NCI-H524 treated with DMSO at 0.1 percent for 48 hours (cell line): ENCODE measurements around the gene SLC7A9.
"Not testable (repeated sequence)": the region's sequence is repeated elsewhere in the genome, so short reads cannot be mapped to it uniquely, and the experiment has no call there.

Experiments
- DNase-seq: peaks from one replicate; lab custom pipeline; 2025; lab: John Stamatoyannopoulos, UW

SLC7A9 gene

GRCh38 chr19:32864318-32865007 lies 5.1 kb downstream of the SLC7A9 start:
- no peak for DNase-seq

DNA sequence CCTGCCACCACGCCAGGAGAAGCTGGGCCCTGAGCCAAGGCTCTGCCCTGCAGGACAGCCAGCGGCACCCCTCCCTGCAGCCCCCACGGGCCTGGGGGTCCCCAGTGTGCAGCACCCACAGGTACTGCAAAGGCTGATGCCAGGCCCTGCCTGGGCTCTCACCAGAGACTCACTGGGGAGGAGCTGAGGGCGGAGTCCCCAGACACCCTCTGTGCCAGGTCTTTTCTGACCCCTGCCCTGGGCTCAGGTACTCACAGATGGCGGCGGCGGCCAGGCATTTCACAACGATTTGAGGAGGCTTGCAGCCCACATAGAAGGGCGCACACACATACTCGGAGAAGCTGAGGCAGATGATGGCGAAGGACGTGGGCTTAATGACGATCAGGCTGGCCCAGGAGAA lies 5.7 kb downstream of the SLC7A9 start:
- no peak for DNase-seq

DNA sequence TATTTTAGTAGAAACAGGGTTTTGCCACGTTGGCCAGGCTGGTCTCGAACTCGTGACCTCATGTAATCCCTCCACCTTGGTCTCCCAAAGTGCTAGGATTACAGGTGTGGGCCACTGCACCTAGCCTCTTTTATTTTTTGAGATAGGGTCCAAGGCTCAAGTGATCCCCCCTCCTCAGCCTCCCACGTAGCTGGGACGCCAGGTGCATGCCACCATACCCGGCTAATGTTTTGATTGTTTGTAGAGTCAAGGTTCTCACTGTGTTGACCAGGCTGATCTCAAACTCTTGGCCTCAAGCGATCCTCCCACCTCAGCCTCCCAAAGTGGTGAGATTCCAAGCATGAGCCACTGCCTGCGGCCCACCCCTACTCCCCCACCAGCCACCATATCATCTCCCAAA lies 6.3 kb downstream of the SLC7A9 start:
- DNase-seq: no peak

DNA sequence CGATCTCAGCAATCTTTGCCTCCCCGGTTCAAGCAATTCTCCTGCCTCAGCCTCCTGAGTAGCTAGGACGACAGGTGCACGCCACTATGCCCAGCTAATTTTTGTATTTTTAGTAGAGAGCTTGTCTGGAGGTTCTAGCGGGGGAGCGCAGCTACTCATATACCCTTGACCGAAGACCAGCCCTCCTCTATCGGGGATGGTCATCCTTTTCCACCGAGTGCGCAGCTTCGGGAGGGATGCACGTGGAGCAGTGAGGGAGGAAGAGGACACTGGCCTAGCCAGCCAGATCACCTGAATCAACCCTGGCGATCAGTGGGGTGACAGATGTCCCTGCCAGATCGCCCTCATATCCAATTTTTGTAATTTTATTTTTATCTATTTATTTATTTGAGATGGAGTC lies 6.8 kb downstream of the SLC7A9 start:
- no peak for DNase-seq

- no peak for DNase-seq
These were observed 7.4 kb downstream of the SLC7A9 start for GRCh38 chr19:32862173-32862572.

GRCh38 chr19:32861596-32861995 lies 8.0 kb downstream of the SLC7A9 start:
- no peak for DNase-seq

DNA sequence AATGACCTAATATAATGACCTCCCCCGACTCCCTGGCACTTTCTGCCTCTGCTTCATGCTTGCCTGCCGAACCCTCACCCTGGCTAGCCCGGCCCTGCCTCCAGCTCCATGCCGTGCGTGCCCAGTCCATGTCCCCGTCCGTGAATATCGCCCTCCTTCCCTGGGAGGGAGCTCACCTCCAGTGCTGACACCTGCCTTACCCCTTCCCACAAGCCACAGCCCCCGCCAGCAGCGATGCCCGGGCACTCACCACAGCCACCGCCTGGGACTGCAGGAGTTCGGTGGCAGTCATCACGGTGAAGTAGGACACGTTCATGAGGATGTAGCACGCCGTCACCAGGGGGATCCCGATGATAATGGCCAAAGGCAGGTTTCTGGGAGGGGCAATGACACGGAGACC lies 10.0 kb downstream of the SLC7A9 start:
- DNase-seq: no peak

GRCh38 chr19:32858559-32858958 lies 11.0 kb downstream of the SLC7A9 start:
- no peak for DNase-seq

DNA sequence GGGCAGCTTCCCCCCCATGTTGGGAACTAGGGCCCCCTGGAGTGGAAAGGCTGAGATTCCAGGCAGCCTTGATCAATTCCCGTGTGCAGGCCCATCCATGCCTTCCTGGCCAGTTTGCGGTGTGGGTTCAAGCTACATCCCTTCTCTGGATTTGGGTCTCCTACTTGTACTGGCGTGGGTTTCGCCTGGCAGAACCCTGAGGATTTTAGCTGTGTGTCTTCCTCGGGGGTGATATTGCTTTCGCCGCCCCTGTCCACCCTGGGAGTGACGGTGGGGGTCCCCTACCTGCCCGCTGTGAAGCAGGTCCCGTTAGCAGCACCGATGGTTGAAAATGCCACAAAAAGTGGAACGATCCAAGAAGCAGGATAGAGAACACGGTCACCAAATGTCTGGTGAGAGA lies 11.4 kb downstream of the SLC7A9 start:
- no peak for DNase-seq

DNA sequence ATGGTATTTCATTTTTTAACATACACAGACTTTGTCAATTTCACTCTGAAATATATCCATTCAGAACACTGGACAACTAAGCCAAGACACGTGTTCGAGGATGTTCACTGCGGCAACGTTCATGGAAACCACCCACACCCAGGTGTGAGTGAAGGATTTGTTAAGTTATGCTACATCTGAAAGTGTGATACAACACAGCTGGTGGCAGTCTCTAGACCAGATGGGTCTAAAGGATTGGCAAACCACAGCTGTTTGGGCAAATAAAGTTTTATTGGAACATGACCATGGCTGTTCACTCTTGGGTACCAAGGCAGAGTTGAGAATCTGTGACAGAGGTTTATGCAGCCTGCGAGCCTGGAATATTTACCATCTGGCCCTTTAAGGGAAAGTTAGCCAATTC lies 12.0 kb downstream of the SLC7A9 start:
- DNase-seq: no peak

DNA sequence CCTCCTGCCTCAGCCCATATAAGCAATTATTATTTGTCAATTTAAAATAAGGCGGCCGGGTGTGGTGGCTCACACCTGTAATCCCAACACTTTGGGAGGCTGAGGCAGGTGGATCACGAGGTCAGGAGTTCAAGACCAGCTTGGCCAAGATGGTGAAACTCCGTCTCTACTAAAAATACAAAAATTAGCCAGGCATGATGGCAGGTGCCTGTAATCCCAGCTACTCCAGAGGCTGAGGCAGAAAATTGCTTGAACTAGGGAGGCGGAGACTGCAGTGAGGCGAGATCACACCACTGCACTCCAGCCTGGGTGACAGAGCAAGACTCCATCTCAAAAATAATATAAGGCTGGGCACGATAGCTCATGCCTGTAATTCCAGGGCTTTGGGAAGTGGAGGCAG lies 12.7 kb downstream of the SLC7A9 start:
- DNase-seq: not testable (repeated sequence)

DNA sequence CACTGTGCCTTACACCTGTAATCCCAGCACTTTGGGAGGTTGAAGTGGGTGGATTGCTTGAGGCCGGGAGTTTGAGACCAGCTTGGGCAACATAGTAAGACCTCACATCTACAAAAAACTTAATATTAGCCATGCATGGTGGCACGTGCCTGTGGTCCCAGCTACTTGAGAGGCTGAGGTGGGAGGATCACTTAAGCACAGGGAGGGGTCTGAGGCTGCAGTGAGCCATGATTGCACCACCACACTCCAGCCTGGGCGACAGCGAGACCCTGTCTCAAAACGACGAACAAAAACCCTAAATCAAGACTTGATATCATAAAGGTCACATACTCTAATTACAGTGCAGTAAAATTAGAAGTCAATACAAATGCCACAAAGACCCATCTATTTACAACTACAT lies 17.4 kb downstream of the SLC7A9 start:
- DNase-seq: no peak

GRCh38 chr19:32848035-32848434 lies 21.5 kb downstream of the SLC7A9 start:
- not testable (repeated sequence) for DNase-seq

GRCh38 chr19:32843716-32844245 lies 25.8 kb downstream of the SLC7A9 start:
- no peak for DNase-seq

- DNase-seq: no peak
These were observed 27.5 kb downstream of the SLC7A9 start for GRCh38 chr19:32842061-32842460.

DNA sequence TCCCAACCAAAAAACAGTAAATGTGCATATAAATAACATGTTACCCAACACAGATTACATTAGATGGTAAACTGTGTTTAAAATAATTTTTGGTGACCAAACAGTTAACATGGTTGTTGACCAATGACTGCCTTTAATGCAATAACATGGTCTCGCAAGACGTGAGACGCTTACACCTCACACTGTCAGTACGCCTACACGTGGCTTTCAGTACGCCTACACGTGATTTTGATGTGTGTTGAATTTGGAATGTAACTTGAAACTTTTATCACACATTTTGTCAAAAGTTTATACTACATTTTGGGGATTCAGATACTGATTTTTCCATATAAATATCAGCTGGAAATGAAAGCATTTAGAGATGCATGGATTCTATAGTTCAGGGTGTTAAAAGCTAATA lies 32.0 kb downstream of the SLC7A9 start:
- DNase-seq: no peak

- DNase-seq: not testable (repeated sequence)
These were observed 36.2 kb downstream of the SLC7A9 start for GRCh38 chr19:32833388-32833787.

DNA sequence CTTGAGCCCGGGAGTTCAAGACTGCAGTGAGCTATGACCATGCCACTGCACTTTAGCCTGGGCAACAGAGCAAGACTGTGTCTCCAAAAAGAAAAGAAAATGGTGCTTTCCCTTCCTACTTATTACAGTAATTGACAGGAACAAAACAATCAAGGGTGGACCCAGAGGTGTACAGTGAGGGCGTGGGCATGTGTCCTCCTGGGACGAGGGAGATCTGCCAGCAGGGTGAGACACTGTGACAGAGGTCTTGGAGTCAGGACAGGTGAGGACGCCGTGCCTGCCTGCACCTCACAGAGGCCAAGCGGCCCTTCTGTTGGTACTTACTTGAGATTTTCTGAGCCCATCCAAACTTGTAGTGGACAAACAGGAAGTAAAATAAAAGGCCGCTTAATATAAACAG lies 36.7 kb downstream of the SLC7A9 start:
- not testable (repeated sequence) for DNase-seq

- not testable (repeated sequence) for DNase-seq
These were observed 37.5 kb downstream of the SLC7A9 start for GRCh38 chr19:32832094-32832493.

DNA sequence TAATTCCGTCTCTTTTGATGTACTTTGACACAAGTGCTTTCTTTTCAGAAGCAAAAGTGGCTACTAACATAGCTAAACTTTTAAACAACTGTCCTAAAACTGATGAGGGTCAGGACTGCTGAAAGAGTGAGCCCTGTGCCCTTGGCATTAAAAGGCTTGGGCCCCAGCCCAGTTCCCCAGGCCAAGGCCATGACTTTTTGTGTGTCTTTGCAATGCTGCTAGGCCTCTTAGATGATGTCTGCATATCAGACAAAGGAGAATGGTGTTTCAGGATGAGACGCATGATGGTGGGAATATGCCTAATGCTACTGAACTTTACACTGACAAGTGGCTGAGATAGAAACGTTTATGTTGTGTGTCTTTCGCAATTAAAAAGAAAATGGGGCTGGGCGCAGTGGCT lies 38.0 kb downstream of the SLC7A9 start:
- no peak for DNase-seq

- DNase-seq: no peak
These were observed 39.1 kb downstream of the SLC7A9 start for GRCh38 chr19:32830231-32831014.

DNA sequence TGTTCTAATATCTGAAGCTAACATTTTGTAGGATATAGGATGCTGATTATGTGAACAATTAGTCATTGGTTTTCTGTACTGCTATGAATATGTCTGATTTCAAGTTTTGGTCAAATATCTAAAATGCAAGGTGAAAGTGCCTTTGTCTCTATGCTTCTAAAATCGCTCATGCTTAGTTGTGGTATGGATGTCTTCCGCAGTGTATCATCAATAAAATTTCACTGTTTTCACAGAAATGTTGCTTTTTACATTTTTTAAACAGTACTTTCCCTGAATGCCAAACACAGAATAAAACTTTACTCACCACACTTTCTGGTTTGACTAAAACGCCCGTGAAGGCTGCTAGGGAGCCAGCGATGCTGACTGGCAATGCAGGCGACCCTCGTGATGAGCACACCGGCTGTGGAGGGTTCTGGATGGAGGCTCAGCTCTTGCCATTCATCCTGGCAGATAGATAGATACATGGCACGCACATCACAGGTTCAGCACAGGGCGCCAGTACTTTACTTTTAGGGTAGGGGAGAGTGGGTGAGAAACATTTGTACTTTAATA lies 40.1 kb downstream of the SLC7A9 start:
- no peak for DNase-seq
